Measurements from ENCODE around the gene DNAH11.

DNA sequence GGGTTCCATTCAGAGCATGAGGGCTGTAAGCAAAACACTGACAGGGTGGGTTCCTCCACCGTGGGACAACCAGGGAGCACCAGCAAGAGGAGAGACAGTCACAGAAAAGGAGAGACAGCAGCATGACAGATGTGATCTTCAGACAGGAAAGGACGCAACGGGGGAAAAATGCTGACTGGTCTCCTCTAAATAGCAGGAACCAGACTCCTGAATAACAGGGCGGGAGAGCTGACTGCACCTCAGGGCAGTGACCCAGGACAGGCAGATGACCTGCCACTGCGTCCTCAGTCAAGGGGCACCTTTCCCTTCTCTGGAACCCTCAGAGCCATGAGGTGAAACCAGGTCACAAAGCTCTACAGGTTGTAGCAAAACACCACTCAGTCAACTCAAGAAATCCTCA, 365.9 kb downstream of the DNAH11 start:
- TF ChIP-seq POLR2A (IDR thresholded peaks at IDR 0.05) = no peak
- TF ChIP-seq, protein P1, sequence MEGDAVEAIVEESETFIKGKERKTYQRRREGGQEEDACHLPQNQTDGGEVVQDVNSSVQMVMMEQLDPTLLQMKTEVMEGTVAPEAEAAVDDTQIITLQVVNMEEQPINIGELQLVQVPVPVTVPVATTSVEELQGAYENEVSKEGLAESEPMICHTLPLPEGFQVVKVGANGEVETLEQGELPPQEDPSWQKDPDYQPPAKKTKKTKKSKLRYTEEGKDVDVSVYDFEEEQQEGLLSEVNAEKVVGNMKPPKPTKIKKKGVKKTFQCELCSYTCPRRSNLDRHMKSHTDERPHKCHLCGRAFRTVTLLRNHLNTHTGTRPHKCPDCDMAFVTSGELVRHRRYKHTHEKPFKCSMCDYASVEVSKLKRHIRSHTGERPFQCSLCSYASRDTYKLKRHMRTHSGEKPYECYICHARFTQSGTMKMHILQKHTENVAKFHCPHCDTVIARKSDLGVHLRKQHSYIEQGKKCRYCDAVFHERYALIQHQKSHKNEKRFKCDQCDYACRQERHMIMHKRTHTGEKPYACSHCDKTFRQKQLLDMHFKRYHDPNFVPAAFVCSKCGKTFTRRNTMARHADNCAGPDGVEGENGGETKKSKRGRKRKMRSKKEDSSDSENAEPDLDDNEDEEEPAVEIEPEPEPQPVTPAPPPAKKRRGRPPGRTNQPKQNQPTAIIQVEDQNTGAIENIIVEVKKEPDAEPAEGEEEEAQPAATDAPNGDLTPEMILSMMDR (IDR thresholded peaks at IDR 0.05) = no peak

All from prostate gland (tissue), 2 donors.